ENCODE results near the gene CTNND1. TPM values are rescaled to one million over a fixed set of nuclear protein-coding genes. Genes with fewer than 3 reads are reported as not detected.
A peak's percentile ranks its signal among the peaks of the same experiment; 100 is the strongest.

CTNND1 gene
- total RNA-seq, 4 donors from 2014 or later: 85.5 to 174 (median 105) TPM

GRCh38 chr11:57775491-57775890, 13.9 kb downstream of the CTNND1 start:
- DNase-seq (ENCODE audit: low spot score): no peak
- no peak for ATAC-seq (ENCODE audit: low FRiP score)
- TF ChIP-seq CTCF (IDR thresholded peaks at IDR 0.05): no peak

GRCh38 chr11:57776031-57776521, 14.5 kb downstream of the CTNND1 start:
- DNase-seq (ENCODE audit: low spot score) (no peak), ATAC-seq (ENCODE audit: low FRiP score) (no peak)
- no peak for TF ChIP-seq CTCF (IDR thresholded peaks at IDR 0.05)

- DNase-seq (ENCODE audit: low spot score): no peak
- no peak for TF ChIP-seq CTCF (IDR thresholded peaks at IDR 0.05)
- ATAC-seq (ENCODE audit: low FRiP score): no peak
Measured at GRCh38 chr11:57776577-57777210, 15.1 kb downstream of the CTNND1 start.

GRCh38 chr11:57777969-57778317, 16.3 kb downstream of the CTNND1 start:
- ATAC-seq (ENCODE audit: low FRiP score): no peak
- TF ChIP-seq CTCF (IDR thresholded peaks at IDR 0.05): no peak

GRCh38 chr11:57778318-57779037, 16.9 kb downstream of the CTNND1 start:
- DNase-seq (ENCODE audit: low spot score): peak; percentile 42
- TF ChIP-seq CTCF (IDR thresholded peaks at IDR 0.05): no peak
- ATAC-seq (ENCODE audit: low FRiP score): peak; percentile 86

More at GRCh38 chr11:57777969-57778317, 16.3 kb downstream of the CTNND1 start:
- DNase-seq (ENCODE audit: low spot score): no peak

GRCh38 chr11:57779276-57779675, 17.7 kb downstream of the CTNND1 start:
- no peak for ATAC-seq (ENCODE audit: low FRiP score)
- no peak for DNase-seq (ENCODE audit: low spot score)
- TF ChIP-seq CTCF (IDR thresholded peaks at IDR 0.05): no peak

- DNase-seq (ENCODE audit: low spot score) (no peak), ATAC-seq (ENCODE audit: low FRiP score) (no peak)
- TF ChIP-seq CTCF (IDR thresholded peaks at IDR 0.05): no peak
Measured at GRCh38 chr11:57781529-57781943, 19.9 kb downstream of the CTNND1 start.
